Prostate gland (tissue), 2 donors: ENCODE measurements around the gene KMT5B. TPM values are rescaled to one million over a fixed set of nuclear protein-coding genes. Genes with fewer than 3 reads are reported as not detected.

Experiments
- DNase-seq: peaks from one replicate; pipeline ENCODE4 v3.0.0-alpha.2; 2019; ENCODE audit warnings: low spot score
- H3K27ac ChIP-seq, 2 donors: fragments of 200-600 bp; sonication (generic); 2 replicates each; pipeline ENCODE4 v1.5.1; 2017 to 2019
- H3K27me3 ChIP-seq: fragments of 200-600 bp; sonication (generic); replicated peaks from 2 replicates; pipeline ENCODE4 v1.5.1; 2019; ENCODE audit not compliant: insufficient read depth
- H3K36me3 ChIP-seq, 2 donors: fragments of 200-600 bp; sonication (generic); 1 replicate in 1 of 2; 2 replicates in 1 of 2; pipeline versions ENCODE4 v1.5.1 to v1.8.1; 2017 to 2019
- H3K4me1 ChIP-seq: fragments of 200-600 bp; sonication (generic); replicated peaks from 2 replicates; pipeline ENCODE4 v1.5.1; 2019
- H3K4me3 ChIP-seq, 2 donors: fragments of 200-600 bp; sonication (generic); 2 replicates each; pipeline ENCODE4 v1.5.1; 2017 to 2019
- H3K9me3 ChIP-seq: fragments of 200-600 bp; sonication (generic); 2 replicates; pipeline ENCODE4 v1.5.1; 2017
- CTCF ChIP-seq, 4 experiments: fragments of 200-600 bp in 2 of 4; fragments of 450-650 bp in 2 of 4; sonication (generic) in 2 of 4; IDR thresholded peaks; 1 replicate in 3 of 4; 2 replicates in 1 of 4; pipeline ENCODE4 v1.5.1; 2016 to 2019; ENCODE audit warnings: antibody characterized with exemption in 4 of 4, mild to moderate bottlenecking in 2 of 4, moderate library complexity in 2 of 4
- POLR2A ChIP-seq: fragments of 450-650 bp; IDR thresholded peaks from one replicate; pipeline ENCODE4 v1.6.1; 2016; ENCODE audit warnings: antibody characterized with exemption, mild to moderate bottlenecking
- POLR2AphosphoS5 ChIP-seq: sonication (generic); formaldehyde crosslinking; IDR thresholded peaks from one replicate; pipeline ENCODE4 v1.6.1; 2017; ENCODE audit warnings: antibody characterized with exemption
- WGBS: methylation state at CpG from one replicate; pipeline ENCODE4 v1.1.5; 2018; 5-methylcytosine and 5-hydroxymethylcytosine counted together
- intact Hi-C: fragments of 100-400 bp; cut with DNase I; formaldehyde crosslinking; loops from one replicate; pipeline ENCODE4 v1.14.2; 2022
- total RNA-seq, 2 donors: library from RNA; depleted of rRNA; stranded (reverse); fragments of >200 nt; gene quantifications; one replicate each; pipeline ENCODE4 v1.1.0, GENCODE V29; 2016

KMT5B gene
- total RNA-seq, 2 donors from 2014 or later: 41.0 to 57.7 TPM

GRCh38 chr11:68213555-68214172 lies 568 bp upstream of the KMT5B start:
- no peaks in the 10 kb centered on the region for H3K36me3 ChIP-seq
- peaks cover 3% of the 10 kb centered on the region for H3K4me1 ChIP-seq
- H3K9me3 ChIP-seq: no peaks in the 10 kb centered on the region
- intact Hi-C loops: no loop called here
- peak overlapping the region; percentile 98 to 99 for H3K27ac ChIP-seq
- TF ChIP-seq POLR2AphosphoS5: peak; percentile 30
- peak; percentile 91 for TF ChIP-seq POLR2A
- TF ChIP-seq CTCF (IDR thresholded peaks at IDR 0.05): peak in 2 of 4 experiments; percentile 33 to 51
- H3K4me3 ChIP-seq: peak overlapping the region; percentile 66 to 92
- WGBS: under 1% methylated on average over 72 of the region's 90 CpGs
- H3K27me3 ChIP-seq: no peaks in the 10 kb centered on the region
- peak; percentile 87 for DNase-seq

- no peaks in the 10 kb centered on the region for H3K27me3 ChIP-seq
- no peaks in the 10 kb centered on the region for H3K36me3 ChIP-seq
- intact Hi-C loops: no loop called here
- DNase-seq: peak; percentile 57
- H3K27ac ChIP-seq: peak overlapping the region; percentile 98 to 99
- peak overlapping the region; percentile 66 to 92 for H3K4me3 ChIP-seq
- H3K4me1 ChIP-seq: peaks cover 5% of the 10 kb centered on the region
- WGBS: 1% methylated on average over 41 of the region's 80 CpGs
- H3K9me3 ChIP-seq: no peaks in the 10 kb centered on the region
- TF ChIP-seq POLR2AphosphoS5 (peak; percentile 47), POLR2A (peak; percentile 68), CTCF (IDR thresholded peaks at IDR 0.05) (peak in 2 of 4 experiments; percentile 40 to 43)
Observed at GRCh38 chr11:68212421-68213134, 518 bp downstream of the KMT5B start.

GRCh38 chr11:68211546-68211945 lies 1.6 kb downstream of the KMT5B start:
- Histone ChIP-seq H3K36me3 (no peaks in the 10 kb centered on the region), H3K27me3 (no peaks in the 10 kb centered on the region), H3K9me3 (no peaks in the 10 kb centered on the region), H3K4me3 (peak overlapping the region; percentile 66 to 92), H3K27ac (peak overlapping the region; percentile 98 to 99), H3K4me1 (peaks cover 7% of the 10 kb centered on the region)
- intact Hi-C loops: no loop called here
- 18% methylated on average over 14 of the region's 14 CpGs for WGBS
- peak; percentile 49 for DNase-seq
- TF ChIP-seq POLR2A: no peak
- no peak for TF ChIP-seq CTCF (IDR thresholded peaks at IDR 0.05)
- peak; percentile 31 for TF ChIP-seq POLR2AphosphoS5

GRCh38 chr11:68206211-68206610 lies 6.9 kb downstream of the KMT5B start:
- H3K36me3 ChIP-seq: no peaks in the 10 kb centered on the region
- 24% methylated on average over 5 of the region's 5 CpGs for WGBS
- intact Hi-C loops: loop anchor here (5.0 to 10.0 kb wide), 2 partner anchors 131 to 164 kb away; no protein-coding TSS in a partner anchor
- TF ChIP-seq POLR2AphosphoS5 (peak; percentile 63), POLR2A (no peak), CTCF (IDR thresholded peaks at IDR 0.05) (peak; percentile 64 to 88 (median 84))
- peak overlapping the region in 1 of 2 donors; percentile 44 for H3K27ac ChIP-seq
- H3K4me3 ChIP-seq: no peak overlapping the region
- H3K27me3 ChIP-seq: no peaks in the 10 kb centered on the region
- peaks cover 13% of the 10 kb centered on the region for H3K4me1 ChIP-seq
- no peaks in the 10 kb centered on the region for H3K9me3 ChIP-seq
- DNase-seq: peak; percentile 46
